ENCODE results near the gene TMEM218. TPM values are rescaled to one million over a fixed set of nuclear protein-coding genes. Genes with fewer than 3 reads are reported as not detected.

Gene TMEM218
- total and polyA plus RNA-seq, 12 donors = 19.3 to 42.3 (median 25.8) TPM

GRCh38 chr11:125080531-125080911 lies 30.9 kb downstream of the TMEM218 start:
- intact Hi-C loops (cut with DNase I) = no loop called here
- Histone ChIP-seq H3K4me3 (no peak overlapping the region), H3K9me3 (replicated peaks in 1 of 3) (no peaks in the 10 kb centered on the region), H3K27me3 (no peaks in the 10 kb centered on the region), H3K27ac (peak overlapping the region in 1 of 5 donors; percentile 26), H3K36me3 (replicated peaks in 1 of 2) (peaks cover 0 to 66% of the 10 kb centered on the region in 2 donors), H3K4me1 (replicated peaks in 1 of 2) (peaks cover 13 to 46% of the 10 kb centered on the region in 2 donors)
- WGBS, 4 donors = 90 to 95% (median 91%) methylated on average over 12 of the region's 12 CpGs
- DNase-seq = peak in 1 of 7 donors; percentile 12
- TF ChIP-seq CTCF (IDR thresholded peaks at IDR 0.05) = no peak
- no peak for TF ChIP-seq POLR2A (IDR thresholded peaks at IDR 0.05)

- WGBS, 4 donors = 86 to 92% (median 87%) methylated on average over 8 to 12 of the region's 12 CpGs
- Histone ChIP-seq H3K36me3 (replicated peaks in 1 of 2) (peaks cover 0 to 61% of the 10 kb centered on the region in 2 donors), H3K27me3 (no peaks in the 10 kb centered on the region), H3K9me3 (replicated peaks in 1 of 3) (no peaks in the 10 kb centered on the region), H3K4me1 (replicated peaks in 1 of 2) (peaks cover 13 to 51% of the 10 kb centered on the region in 2 donors), H3K27ac (peak overlapping the region in 2 of 5 donors; percentile 31 to 34), H3K4me3 (no peak overlapping the region)
- intact Hi-C loops (cut with DNase I) = no loop called here
- TF ChIP-seq POLR2A (IDR thresholded peaks at IDR 0.05) (no peak), CTCF (IDR thresholded peaks at IDR 0.05) (no peak)
- no peak for DNase-seq
Observed at GRCh38 chr11:125079878-125080530, 31.4 kb downstream of the TMEM218 start.

GRCh38 chr11:125079151-125079877 lies 32.1 kb downstream of the TMEM218 start:
- Histone ChIP-seq H3K27me3 (no peaks in the 10 kb centered on the region), H3K9me3 (replicated peaks in 1 of 3) (no peaks in the 10 kb centered on the region), H3K4me3 (no peak overlapping the region), H3K36me3 (replicated peaks in 1 of 2) (peaks cover 0 to 54% of the 10 kb centered on the region in 2 donors), H3K27ac (peak overlapping the region in 3 of 5 donors; percentile 31 to 58 (median 34)), H3K4me1 (replicated peaks in 1 of 2) (peaks cover 13 to 57% of the 10 kb centered on the region in 2 donors)
- DNase-seq = peak in 2 of 7 donors; percentile 19 to 52
- intact Hi-C loops (cut with DNase I) = no loop called here
- WGBS, 4 donors = 73 to 80% (median 77%) methylated on average over 17 to 18 of the region's 18 CpGs
- TF ChIP-seq POLR2A (IDR thresholded peaks at IDR 0.05) = no peak
- no peak for TF ChIP-seq CTCF (IDR thresholded peaks at IDR 0.05)

GRCh38 chr11:125078516-125079140 lies 32.8 kb downstream of the TMEM218 start:
- Histone ChIP-seq H3K36me3 (replicated peaks in 1 of 2) (peaks cover 0 to 47% of the 10 kb centered on the region in 2 donors), H3K27me3 (no peaks in the 10 kb centered on the region), H3K4me1 (replicated peaks in 1 of 2) (peaks cover 13 to 63% of the 10 kb centered on the region in 2 donors), H3K9me3 (replicated peaks in 1 of 3) (no peaks in the 10 kb centered on the region), H3K27ac (peak overlapping the region in 2 of 5 donors; percentile 34 to 58), H3K4me3 (no peak overlapping the region)
- DNase-seq = no peak
- intact Hi-C loops (cut with DNase I) = no loop called here
- no peak for TF ChIP-seq POLR2A (IDR thresholded peaks at IDR 0.05)
- no peak for TF ChIP-seq CTCF (IDR thresholded peaks at IDR 0.05)
- 96 to 97% (median 96%) methylated on average over 14 of the region's 14 CpGs for WGBS, 4 donors

All from adrenal gland (tissue), 12 donors.